OCI-LY7 (cell line): ENCODE measurements around the gene PINK1. TPM values are rescaled to one million over a fixed set of nuclear protein-coding genes. Genes with fewer than 3 reads are reported as not detected.

Experiments used
- BruUV-seq: library from RNA; stranded (reverse); fragments of 400-500 nt; replicated peaks from 2 replicates; lab custom pipeline; 2021; lab: Mats Ljungman, UMichigan
- CTCF ChIA-PET: fragments of 300-600 bp; sonication (Branson Sonifier 250); formaldehyde crosslinking; loops from one replicate; lab custom pipeline; 2022; ENCODE audit warnings: antibody characterized with exemption; ENCODE audit not compliant: unreplicated experiment; lab: Charles Lee
- POLR2A ChIA-PET: fragments of 300-600 bp; sonication (Branson Sonifier 250); formaldehyde crosslinking; loops from one replicate; lab custom pipeline; 2022; ENCODE audit warnings: antibody characterized with exemption; lab: Charles Lee
- DNase-seq: peaks from one replicate; pipeline ENCODE4 v3.0.0-alpha.2; 2015; ENCODE audit warnings: low spot score
- H2AFZ ChIP-seq: fragments of 200-600 bp; sonication (generic), shearing (Covaris generic); 2 replicates; pipeline ENCODE4 v1.6.1; 2014; ENCODE audit warnings: mild to moderate bottlenecking, antibody characterized with exemption, low read length, moderate library complexity
- H3K27ac ChIP-seq: fragments of 200-600 bp; sonication (generic); 2 replicates; pipeline ENCODE4 v1.5.1; 2014; ENCODE audit warnings: mixed run types, low read depth, mild to moderate bottlenecking, moderate library complexity, low read length, inconsistent platforms; ENCODE audit not compliant: poor library complexity, severe bottlenecking
- H3K36me3 ChIP-seq: fragments of 200-600 bp; sonication (generic); 2 replicates; pipeline ENCODE4 v1.6.1; 2014; ENCODE audit warnings: mild to moderate bottlenecking, antibody characterized with exemption, low read length, moderate library complexity, mixed read lengths; ENCODE audit not compliant: insufficient read depth
- H3K4me1 ChIP-seq: fragments of 200-600 bp; sonication (generic); 2 replicates; pipeline ENCODE4 v1.5.1; 2014; ENCODE audit warnings: mild to moderate bottlenecking, low read length; ENCODE audit not compliant: insufficient read depth, poor library complexity, severe bottlenecking
- H3K4me2 ChIP-seq: fragments of 200-600 bp; sonication (generic); 2 replicates; pipeline ENCODE4 v1.6.1; 2014; ENCODE audit warnings: mild to moderate bottlenecking, low read length
- H3K4me3 ChIP-seq: fragments of 200-600 bp; sonication (generic); 2 replicates; pipeline ENCODE4 v1.5.1; 2014; ENCODE audit warnings: mild to moderate bottlenecking, low read depth, low read length; ENCODE audit not compliant: poor library complexity, severe bottlenecking
- H3K79me2 ChIP-seq: fragments of 200-600 bp; sonication (generic); 2 replicates; pipeline ENCODE4 v1.6.1; 2016; ENCODE audit warnings: low read depth, mild to moderate bottlenecking, low read length, moderate library complexity, mixed read lengths; ENCODE audit not compliant: insufficient read depth
- H3K9me2 ChIP-seq: fragments of 200-600 bp; sonication (generic); 2 replicates; pipeline ENCODE4 v1.6.1; 2016; ENCODE audit warnings: mild to moderate bottlenecking, low read length, mixed read lengths; ENCODE audit not compliant: insufficient read depth
- H3K9me3 ChIP-seq: fragments of 200-600 bp; sonication (generic); 2 replicates; pipeline ENCODE4 v1.6.1; 2014; ENCODE audit warnings: mild to moderate bottlenecking, mixed run types, low read length, mixed read lengths
- H4K20me1 ChIP-seq: fragments of 200-600 bp; sonication (generic); 2 replicates; pipeline ENCODE4 v1.6.1; 2014; ENCODE audit warnings: mild to moderate bottlenecking, antibody characterized with exemption, low read length, moderate library complexity, mixed read lengths; ENCODE audit not compliant: insufficient read depth
- EZH2phosphoT487 ChIP-seq: fragments of 200-600 bp; sonication (generic); IDR thresholded peaks from 2 replicates; pipeline ENCODE4 v1.6.1; 2018; ENCODE audit warnings: low read depth, borderline replicate concordance, mild to moderate bottlenecking, mixed run types, antibody characterized with exemption, low read length, moderate library complexity, mixed read lengths
- intact Hi-C: fragments of 100-400 bp; cut with micrococcal nuclease; formaldehyde crosslinking; loops from one replicate; pipeline ENCODE4 v1.10.0; 2022; ENCODE audit not compliant: unreplicated experiment
- total RNA-seq, 2 experiments: library from RNA; depleted of rRNA in 1 of 2; stranded (reverse); fragments of >200 nt in 1 of 2; shearing (Covaris generic) in 1 of 2; gene quantifications; 2 replicates each; pipeline ENCODE4 v1.2.3, GENCODE V29; 2014 to 2022
- TF ChIP-seq, protein P1 (sequence below): fragments of 200-600 bp; sonication (generic); conservative IDR thresholded peaks from 2 replicates; pipeline ENCODE4 v1.5.1; 2014; ENCODE audit warnings: mild to moderate bottlenecking, antibody characterized with exemption, low read length, moderate library complexity, mixed read lengths

PINK1 gene
- total RNA-seq, 2 experiments from 2014 or later: 8.9 to 13.4 TPM

DNA sequence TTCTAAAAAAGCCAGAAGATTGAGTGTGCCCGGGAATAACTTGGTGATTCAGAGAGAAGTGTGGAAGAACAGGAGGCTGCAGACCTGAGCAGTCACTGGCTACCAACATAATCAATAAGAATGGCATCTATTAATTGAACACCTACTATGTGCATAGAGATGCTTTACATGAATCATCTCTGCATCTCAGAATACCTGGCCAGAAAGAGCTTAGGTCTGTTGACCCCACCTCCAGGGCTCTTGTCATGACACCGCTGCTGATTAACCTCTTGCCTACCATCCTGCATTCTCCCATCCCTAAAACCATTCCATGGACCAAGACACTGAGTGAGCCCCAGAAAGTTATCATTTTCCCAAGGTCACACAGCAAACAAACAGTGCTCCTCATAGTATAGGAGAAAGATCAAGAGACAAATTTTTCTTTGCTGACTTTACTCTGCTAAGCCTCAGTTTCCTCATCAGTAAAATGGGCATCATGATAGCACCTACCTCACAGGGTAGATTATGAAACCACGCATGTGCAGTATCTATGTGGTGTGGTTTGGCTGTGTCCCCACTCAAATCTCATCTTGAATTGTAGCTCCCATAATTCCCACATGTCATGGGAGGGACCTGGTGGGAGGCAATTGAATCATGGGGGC lies 16.3 kb upstream of the PINK1 start:
- H3K4me1 ChIP-seq: peaks cover 4% of the 10 kb centered on the region
- DNase-seq: no peak
- TF ChIP-seq EZH2phosphoT487: no peak
- TF ChIP-seq, protein P1, sequence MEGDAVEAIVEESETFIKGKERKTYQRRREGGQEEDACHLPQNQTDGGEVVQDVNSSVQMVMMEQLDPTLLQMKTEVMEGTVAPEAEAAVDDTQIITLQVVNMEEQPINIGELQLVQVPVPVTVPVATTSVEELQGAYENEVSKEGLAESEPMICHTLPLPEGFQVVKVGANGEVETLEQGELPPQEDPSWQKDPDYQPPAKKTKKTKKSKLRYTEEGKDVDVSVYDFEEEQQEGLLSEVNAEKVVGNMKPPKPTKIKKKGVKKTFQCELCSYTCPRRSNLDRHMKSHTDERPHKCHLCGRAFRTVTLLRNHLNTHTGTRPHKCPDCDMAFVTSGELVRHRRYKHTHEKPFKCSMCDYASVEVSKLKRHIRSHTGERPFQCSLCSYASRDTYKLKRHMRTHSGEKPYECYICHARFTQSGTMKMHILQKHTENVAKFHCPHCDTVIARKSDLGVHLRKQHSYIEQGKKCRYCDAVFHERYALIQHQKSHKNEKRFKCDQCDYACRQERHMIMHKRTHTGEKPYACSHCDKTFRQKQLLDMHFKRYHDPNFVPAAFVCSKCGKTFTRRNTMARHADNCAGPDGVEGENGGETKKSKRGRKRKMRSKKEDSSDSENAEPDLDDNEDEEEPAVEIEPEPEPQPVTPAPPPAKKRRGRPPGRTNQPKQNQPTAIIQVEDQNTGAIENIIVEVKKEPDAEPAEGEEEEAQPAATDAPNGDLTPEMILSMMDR: no peak
- intact Hi-C loops: no loop called here
- no TSS peak for BruUV-seq
- H3K27ac ChIP-seq: no peak overlapping the region
- no peak overlapping the region for H3K4me3 ChIP-seq
- CTCF ChIA-PET: no interaction called here
- POLR2A ChIA-PET: no interaction called here
- H4K20me1 ChIP-seq: no peaks in the 10 kb centered on the region
- H2AFZ ChIP-seq: no peak overlapping the region
- H3K4me2 ChIP-seq: 0 out of 2 replicates have a peak overlapping the region, but pooled peaks have one; percentile 2
- H3K9me2 ChIP-seq: no peaks in the 10 kb centered on the region
- no peaks in the 10 kb centered on the region for H3K79me2 ChIP-seq
- H3K9me3 ChIP-seq: no peaks in the 10 kb centered on the region
- H3K36me3 ChIP-seq: no peaks in the 10 kb centered on the region

DNA sequence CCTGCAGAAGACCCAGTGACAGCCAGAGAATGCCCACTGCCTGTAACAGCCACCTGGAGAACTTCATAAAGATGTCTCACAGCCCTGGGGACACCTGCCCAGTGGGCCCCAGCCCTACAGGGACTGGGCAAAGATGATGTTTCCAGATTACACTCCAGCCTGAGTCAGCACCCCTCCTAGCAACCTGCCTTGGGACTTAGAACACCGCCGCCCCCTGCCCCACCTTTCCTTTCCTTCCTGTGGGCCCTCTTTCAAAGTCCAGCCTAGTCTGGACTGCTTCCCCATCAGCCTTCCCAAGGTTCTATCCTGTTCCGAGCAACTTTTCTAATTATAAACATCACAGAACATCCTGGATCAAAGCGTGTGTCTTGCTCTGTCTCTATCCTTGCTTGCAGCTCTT lies 14.7 kb upstream of the PINK1 start:
- no peak overlapping the region for H3K4me3 ChIP-seq
- ChIA-PET CTCF (no interaction called here), POLR2A (no interaction called here)
- no peak overlapping the region for H3K4me2 ChIP-seq
- no peak overlapping the region for H3K27ac ChIP-seq
- no peaks in the 10 kb centered on the region for H3K9me2 ChIP-seq
- no peaks in the 10 kb centered on the region for H3K79me2 ChIP-seq
- DNase-seq: no peak
- H3K4me1 ChIP-seq: peaks cover 4% of the 10 kb centered on the region
- no peaks in the 10 kb centered on the region for H3K36me3 ChIP-seq
- H3K9me3 ChIP-seq: no peaks in the 10 kb centered on the region
- TF ChIP-seq, protein P1: no peak
- no peak for TF ChIP-seq EZH2phosphoT487
- H4K20me1 ChIP-seq: no peaks in the 10 kb centered on the region
- intact Hi-C loops: no loop called here
- H2AFZ ChIP-seq: no peak overlapping the region
- no TSS peak for BruUV-seq

DNA sequence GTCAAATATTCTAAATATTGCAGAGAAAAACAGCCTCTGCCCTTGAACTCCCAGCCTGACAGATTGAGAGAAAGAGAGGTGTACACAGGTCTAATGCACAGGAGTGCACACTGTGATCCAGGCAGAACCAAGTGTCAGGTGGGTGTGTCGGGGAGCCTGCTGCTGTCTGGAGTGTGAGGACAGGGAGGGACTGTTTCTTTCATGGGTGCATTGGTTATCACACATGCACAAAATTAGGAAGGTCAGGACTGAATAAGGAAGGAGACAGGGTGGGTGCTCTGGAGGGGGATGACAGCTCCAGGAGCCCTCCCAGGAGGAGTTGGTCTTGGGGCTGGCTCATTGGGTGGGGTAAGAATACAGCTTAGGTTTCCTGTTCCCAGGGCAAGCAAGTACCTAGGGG lies 13.3 kb upstream of the PINK1 start:
- H2AFZ ChIP-seq: no peak overlapping the region
- no peak overlapping the region for H3K27ac ChIP-seq
- ChIA-PET POLR2A (no interaction called here), CTCF (no interaction called here)
- no peak overlapping the region for H3K4me2 ChIP-seq
- DNase-seq: no peak
- H3K79me2 ChIP-seq: no peaks in the 10 kb centered on the region
- no peaks in the 10 kb centered on the region for H3K9me2 ChIP-seq
- no peaks in the 10 kb centered on the region for H3K9me3 ChIP-seq
- H3K36me3 ChIP-seq: no peaks in the 10 kb centered on the region
- no TSS peak for BruUV-seq
- peaks cover 4% of the 10 kb centered on the region for H3K4me1 ChIP-seq
- intact Hi-C loops: no loop called here
- no peak for TF ChIP-seq EZH2phosphoT487
- TF ChIP-seq, protein P1: no peak
- H4K20me1 ChIP-seq: no peaks in the 10 kb centered on the region
- H3K4me3 ChIP-seq: no peak overlapping the region
